Large intestine (tissue), 3 donors: ENCODE measurements around the gene GUCY2C. TPM values are rescaled to one million over a fixed set of nuclear protein-coding genes. Genes with fewer than 3 reads are reported as not detected.

ENCODE experiments used
- DNase-seq, 2 donors: peaks; one replicate each; pipeline versions ENCODE4 v3.0.0 to v3.0.0-alpha.2; 2013
- H3K27ac ChIP-seq: one replicate; pipeline ENCODE4 v1.5.1; 2013; ENCODE audit warnings: low read length
- H3K27me3 ChIP-seq: 2 replicates; pipeline ENCODE4 v1.6.1; 2013; ENCODE audit warnings: low read length; ENCODE audit not compliant: control insufficient read depth, insufficient read depth
- H3K36me3 ChIP-seq: 2 replicates; pipeline ENCODE4 v1.6.1; 2013; ENCODE audit warnings: low read length; ENCODE audit not compliant: control insufficient read depth, insufficient read depth
- H3K4me1 ChIP-seq: one replicate; pipeline ENCODE4 v1.6.1; 2013; ENCODE audit warnings: low read length; ENCODE audit not compliant: control insufficient read depth, insufficient read depth
- H3K4me3 ChIP-seq: one replicate; pipeline ENCODE4 v1.5.1; 2013; ENCODE audit warnings: low read length
- H3K9me3 ChIP-seq: one replicate; pipeline ENCODE4 v1.6.1; 2013; ENCODE audit warnings: mild to moderate bottlenecking, low read depth, low read length, moderate library complexity; ENCODE audit not compliant: control insufficient read depth
- WGBS: methylation state at CpG from one replicate; pipeline ENCODE4 v1.1.5; 2013; ENCODE audit warnings: low lambda C conversion rate; ENCODE audit not compliant: insufficient coverage; 5-methylcytosine and 5-hydroxymethylcytosine counted together
- polyA plus RNA-seq: library from polyadenylated mRNA; unstranded; fragments of 120-200 nt; gene quantifications from one replicate; pipeline ENCODE4 v1.2.1, GENCODE V29; 2013

GUCY2C gene
- polyA plus RNA-seq, 1 donor: 126 TPM

- WGBS: no CpG with 5 or more reads among the region's 1 CpG
- H3K9me3 ChIP-seq: no peaks in the 10 kb centered on the region
- DNase-seq: no peak
These were observed 119.1 kb downstream of the GUCY2C start for GRCh38 chr12:14577344-14577743.

GRCh38 chr12:14576896-14577295 is 119.5 kb downstream of the GUCY2C start:
- Histone ChIP-seq H3K27me3 (no peaks in the 10 kb centered on the region), H3K9me3 (no peaks in the 10 kb centered on the region), H3K4me3 (no peak overlapping the region), H3K4me1 (no peaks in the 10 kb centered on the region), H3K36me3 (no peaks in the 10 kb centered on the region), H3K27ac (no peak overlapping the region)
- 67% methylated on average over 4 of the region's 8 CpGs for WGBS
- no peak for DNase-seq

More at GRCh38 chr12:14577344-14577743, 119.1 kb downstream of the GUCY2C start:
- Histone ChIP-seq H3K4me3 (no peak overlapping the region), H3K27ac (no peak overlapping the region), H3K4me1 (no peaks in the 10 kb centered on the region), H3K27me3 (no peaks in the 10 kb centered on the region), H3K36me3 (no peaks in the 10 kb centered on the region)

DNA sequence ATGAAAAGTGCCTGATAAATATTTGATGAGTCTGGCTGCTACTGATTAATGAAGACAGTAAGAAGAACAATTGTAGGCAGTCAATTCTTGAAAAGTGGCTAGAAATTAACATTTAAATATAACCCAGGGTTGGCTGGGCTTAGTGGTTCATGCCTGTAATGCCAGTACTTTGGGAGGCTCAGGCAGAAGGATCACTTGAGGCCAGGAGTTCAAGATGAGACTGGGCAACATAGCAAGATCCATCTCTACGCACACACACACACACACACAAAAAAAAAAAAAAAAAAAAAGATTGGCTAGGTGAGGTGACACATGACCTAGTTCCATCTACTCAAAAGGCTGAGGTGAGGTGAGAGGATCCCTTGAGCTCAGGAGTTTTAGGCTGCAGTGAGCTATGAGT is 120.8 kb downstream of the GUCY2C start:
- no peaks in the 10 kb centered on the region for H3K9me3 ChIP-seq
- H3K4me1 ChIP-seq: no peaks in the 10 kb centered on the region
- WGBS: no CpG with 5 or more reads among the region's 1 CpG
- no peak overlapping the region for H3K4me3 ChIP-seq
- no peak for DNase-seq
- H3K27ac ChIP-seq: no peak overlapping the region
- no peaks in the 10 kb centered on the region for H3K27me3 ChIP-seq
- no peaks in the 10 kb centered on the region for H3K36me3 ChIP-seq

- H3K27ac ChIP-seq: no peak overlapping the region
- no peaks in the 10 kb centered on the region for H3K27me3 ChIP-seq
- no peak for DNase-seq
- H3K36me3 ChIP-seq: no peaks in the 10 kb centered on the region
- H3K9me3 ChIP-seq: no peaks in the 10 kb centered on the region
- no peaks in the 10 kb centered on the region for H3K4me1 ChIP-seq
- 100% methylated on average over 1 of the region's 5 CpGs for WGBS
- no peak overlapping the region for H3K4me3 ChIP-seq
These were observed 123.3 kb downstream of the GUCY2C start for GRCh38 chr12:14573118-14573517.

- 100% methylated on average over 1 of the region's 4 CpGs for WGBS
These were observed 124.0 kb downstream of the GUCY2C start for GRCh38 chr12:14572401-14572800.

GRCh38 chr12:14571779-14572178 is 124.6 kb downstream of the GUCY2C start:
- DNase-seq: no peak
- no peaks in the 10 kb centered on the region for H3K4me1 ChIP-seq
- H3K4me3 ChIP-seq: no peak overlapping the region
- H3K27me3 ChIP-seq: no peaks in the 10 kb centered on the region
- WGBS: 100% methylated on average over 1 of the region's 3 CpGs
- H3K9me3 ChIP-seq: no peaks in the 10 kb centered on the region
- no peaks in the 10 kb centered on the region for H3K36me3 ChIP-seq
- no peak overlapping the region for H3K27ac ChIP-seq

More at GRCh38 chr12:14572401-14572800, 124.0 kb downstream of the GUCY2C start:
- Histone ChIP-seq H3K4me3 (no peak overlapping the region), H3K27me3 (no peaks in the 10 kb centered on the region), H3K4me1 (no peaks in the 10 kb centered on the region), H3K27ac (no peak overlapping the region), H3K36me3 (no peaks in the 10 kb centered on the region), H3K9me3 (no peaks in the 10 kb centered on the region)
- no peak for DNase-seq

- no peak for DNase-seq
- no CpG with 5 or more reads among the region's 1 CpG for WGBS
These were observed 126.2 kb downstream of the GUCY2C start for GRCh38 chr12:14570231-14570630.

GRCh38 chr12:14567351-14568162 is 128.8 kb downstream of the GUCY2C start, which contains the start of gene PLBD1:
Gene PLBD1, minus strand, starts transcription at chr12:14567883. Its CDS starts 187 bp downstream, at chr12:14567696.
- peak within 1 kb of the TSS; percentile 70 for H3K4me3 ChIP-seq
- H3K27ac ChIP-seq: peak within 1 kb of the TSS; percentile 36
- H3K9me3 ChIP-seq: no peaks in the 10 kb centered on the region
- no peaks in the 10 kb centered on the region for H3K36me3 ChIP-seq
- peaks cover 8% of the 10 kb centered on the region for H3K4me1 ChIP-seq
- DNase-seq: peak; percentile 50 to 83
- H3K27me3 ChIP-seq: no peaks in the 10 kb centered on the region
- no CpG with 5 or more reads among the region's 76 CpGs for WGBS

More at GRCh38 chr12:14570231-14570630, 126.2 kb downstream of the GUCY2C start:
- H3K36me3 ChIP-seq: no peaks in the 10 kb centered on the region
- H3K4me1 ChIP-seq: no peaks in the 10 kb centered on the region
- H3K9me3 ChIP-seq: no peaks in the 10 kb centered on the region
- H3K4me3 ChIP-seq: no peak overlapping the region
- no peak overlapping the region for H3K27ac ChIP-seq
- no peaks in the 10 kb centered on the region for H3K27me3 ChIP-seq

- H3K27ac ChIP-seq: no peak overlapping the region
- no peaks in the 10 kb centered on the region for H3K9me3 ChIP-seq
- H3K27me3 ChIP-seq: no peaks in the 10 kb centered on the region
- no peak for DNase-seq
- H3K4me1 ChIP-seq: peaks cover 8% of the 10 kb centered on the region
- H3K4me3 ChIP-seq: no peak overlapping the region
- H3K36me3 ChIP-seq: no peaks in the 10 kb centered on the region
- WGBS: no CpG with 5 or more reads among the region's 2 CpGs
These were observed 132.0 kb downstream of the GUCY2C start for GRCh38 chr12:14564336-14564959.

DNA sequence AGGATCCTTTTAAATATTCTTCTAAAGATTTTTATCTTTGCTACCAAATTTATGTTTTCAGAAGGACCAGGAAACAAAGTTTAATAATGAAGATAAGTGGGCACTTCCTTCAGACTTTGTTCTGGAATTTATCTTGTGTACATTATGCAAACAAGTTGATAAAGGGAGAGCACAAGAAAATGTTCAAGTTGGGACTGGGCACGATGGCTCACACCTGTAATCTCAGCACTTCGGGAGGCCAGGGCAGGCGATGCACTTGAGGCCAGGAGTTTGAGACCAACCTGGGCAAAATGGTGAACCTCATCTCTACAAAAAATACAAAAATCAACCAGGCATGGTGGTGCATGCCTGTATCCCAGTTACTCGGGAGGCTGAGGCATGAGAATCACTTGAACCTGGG is 133.4 kb downstream of the GUCY2C start:
- Histone ChIP-seq H3K9me3 (no peaks in the 10 kb centered on the region), H3K27me3 (no peaks in the 10 kb centered on the region), H3K4me3 (no peak overlapping the region), H3K27ac (peak overlapping the region; percentile 9), H3K36me3 (no peaks in the 10 kb centered on the region), H3K4me1 (peaks cover 12% of the 10 kb centered on the region)
- no CpG with 5 or more reads among the region's 4 CpGs for WGBS
- DNase-seq: peak; percentile 35 to 73
